DND-41 (cell line): ENCODE data around the gene PYURF.

ENCODE experiments used
- EZH2 ChIP-seq: IDR thresholded peaks from 3 replicates; pipeline ENCODE4 v1.6.1; 2012; ENCODE audit warnings: borderline replicate concordance, low read depth, mild to moderate bottlenecking, moderate library complexity, low read length, inconsistent platforms; ENCODE audit not compliant: severe bottlenecking
- TF ChIP-seq, protein P1 (sequence below): IDR thresholded peaks from 2 replicates; pipeline ENCODE4 v1.5.1; 2012; ENCODE audit warnings: borderline replicate concordance, low read length, moderate library complexity, mild to moderate bottlenecking; ENCODE audit not compliant: poor library complexity, severe bottlenecking; ENCODE audit errors: extremely low read depth

DNA sequence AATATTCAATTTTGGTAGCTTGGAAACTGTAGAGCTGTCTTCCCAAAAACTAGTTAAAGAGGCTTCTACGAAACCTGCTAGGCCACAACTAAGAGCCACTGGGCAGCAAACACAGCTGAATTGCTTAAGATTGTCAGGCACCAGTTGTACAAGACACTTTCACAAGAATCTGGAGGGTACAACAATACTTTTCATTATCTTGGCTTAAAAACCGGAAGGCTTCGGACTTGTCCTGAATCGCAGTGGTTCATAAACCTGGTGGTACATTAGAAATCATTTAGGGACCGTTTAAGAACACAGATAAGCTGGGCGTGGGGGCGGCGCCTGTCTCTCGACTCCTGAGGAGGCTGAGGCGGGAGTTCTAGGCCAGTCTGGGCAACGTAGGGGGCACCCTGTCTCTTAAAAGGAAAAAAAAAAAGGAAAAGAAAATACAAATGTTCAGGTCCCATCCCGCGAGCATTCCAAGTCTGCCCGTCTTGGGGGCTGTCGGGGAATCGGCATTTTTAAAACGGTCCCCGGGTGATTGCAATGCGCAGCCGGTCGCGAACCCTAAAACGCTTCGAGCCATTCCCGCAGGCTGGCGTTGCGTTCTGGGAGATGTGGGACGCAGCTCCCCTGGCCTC is 763 bp downstream of the PYURF start:
- TF ChIP-seq, protein P1, sequence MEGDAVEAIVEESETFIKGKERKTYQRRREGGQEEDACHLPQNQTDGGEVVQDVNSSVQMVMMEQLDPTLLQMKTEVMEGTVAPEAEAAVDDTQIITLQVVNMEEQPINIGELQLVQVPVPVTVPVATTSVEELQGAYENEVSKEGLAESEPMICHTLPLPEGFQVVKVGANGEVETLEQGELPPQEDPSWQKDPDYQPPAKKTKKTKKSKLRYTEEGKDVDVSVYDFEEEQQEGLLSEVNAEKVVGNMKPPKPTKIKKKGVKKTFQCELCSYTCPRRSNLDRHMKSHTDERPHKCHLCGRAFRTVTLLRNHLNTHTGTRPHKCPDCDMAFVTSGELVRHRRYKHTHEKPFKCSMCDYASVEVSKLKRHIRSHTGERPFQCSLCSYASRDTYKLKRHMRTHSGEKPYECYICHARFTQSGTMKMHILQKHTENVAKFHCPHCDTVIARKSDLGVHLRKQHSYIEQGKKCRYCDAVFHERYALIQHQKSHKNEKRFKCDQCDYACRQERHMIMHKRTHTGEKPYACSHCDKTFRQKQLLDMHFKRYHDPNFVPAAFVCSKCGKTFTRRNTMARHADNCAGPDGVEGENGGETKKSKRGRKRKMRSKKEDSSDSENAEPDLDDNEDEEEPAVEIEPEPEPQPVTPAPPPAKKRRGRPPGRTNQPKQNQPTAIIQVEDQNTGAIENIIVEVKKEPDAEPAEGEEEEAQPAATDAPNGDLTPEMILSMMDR = no peak
- no peak for TF ChIP-seq EZH2
